HFF-Myc (cell line): ENCODE measurements around the gene PKIB.

Source experiments
- DNase-seq: peaks from one replicate; pipeline ENCODE4 v3.0.0-alpha.2; 2011; ENCODE audit warnings: low read depth; ENCODE audit errors: extremely low read depth
- H3K4me3 ChIP-seq: replicated peaks from 2 replicates; pipeline ENCODE4 v1.5.1; 2011; ENCODE audit warnings: low read depth, mild to moderate bottlenecking, control low read depth, low read length
- CTCF ChIP-seq: IDR thresholded peaks from 2 replicates; pipeline ENCODE4 v1.5.1; 2012; ENCODE audit warnings: mild to moderate bottlenecking, low read depth, low read length, control low read depth; ENCODE audit errors: missing control alignments

Gene PKIB

GRCh38 chr6:122620902-122621301, 10.7 kb downstream of the PKIB start:
- H3K4me3 ChIP-seq = no peak overlapping the region
- no peak for DNase-seq
- TF ChIP-seq CTCF = no peak

GRCh38 chr6:122621638-122622037, 11.4 kb downstream of the PKIB start:
- no peak for DNase-seq
- TF ChIP-seq CTCF = no peak

GRCh38 chr6:122622479-122622878, 12.3 kb downstream of the PKIB start:
- H3K4me3 ChIP-seq = no peak overlapping the region
- no peak for DNase-seq
- no peak for TF ChIP-seq CTCF

More at GRCh38 chr6:122621638-122622037, 11.4 kb downstream of the PKIB start:
- H3K4me3 ChIP-seq = no peak overlapping the region

- no peak for TF ChIP-seq CTCF
- H3K4me3 ChIP-seq = no peak overlapping the region
- no peak for DNase-seq
These were observed 13.1 kb downstream of the PKIB start for GRCh38 chr6:122623279-122623678.

GRCh38 chr6:122624853-122625252, 14.6 kb downstream of the PKIB start:
- TF ChIP-seq CTCF = no peak
- no peak for DNase-seq
- no peak overlapping the region for H3K4me3 ChIP-seq

GRCh38 chr6:122628714-122629113, 18.5 kb downstream of the PKIB start:
- no peak for DNase-seq
- no peak overlapping the region for H3K4me3 ChIP-seq
- no peak for TF ChIP-seq CTCF

GRCh38 chr6:122631571-122632249, 21.5 kb downstream of the PKIB start:
- DNase-seq = no peak
- no peak for TF ChIP-seq CTCF
- H3K4me3 ChIP-seq = no peak overlapping the region
